Thyroid gland (tissue), 4 donors: ENCODE data around the gene CCDC85A. TPM values are rescaled to one million over a fixed set of nuclear protein-coding genes. Genes with fewer than 3 reads are reported as not detected.
A peak's percentile ranks its signal among the peaks of the same experiment; 100 is the strongest.

Experiments
- DNase-seq, 2 donors: peaks; one replicate each; pipeline ENCODE4 v3.0.0-alpha.2; 2019
- H3K27ac ChIP-seq, 3 donors: fragments of 200-600 bp; sonication (generic); 1 replicate in 2 of 3; 2 replicates in 1 of 3; pipeline ENCODE4 v1.5.1; 2016 to 2019; ENCODE audit warnings: mild to moderate bottlenecking in 1 of 3, moderate library complexity in 1 of 3
- H3K27me3 ChIP-seq: fragments of 200-600 bp; sonication (generic); one replicate; pipeline ENCODE4 v1.5.1; 2019
- H3K36me3 ChIP-seq, 2 donors: fragments of 200-600 bp; sonication (generic); one replicate each; pipeline ENCODE4 v1.5.1; 2016 to 2019
- H3K4me1 ChIP-seq, 2 donors: fragments of 200-600 bp; sonication (generic); one replicate each; pipeline ENCODE4 v1.5.1; 2017 to 2019
- H3K4me3 ChIP-seq, 3 donors: fragments of 200-600 bp; sonication (generic); replicated peaks in 1 of 3; 1 replicate in 2 of 3; 2 replicates in 1 of 3; pipeline ENCODE4 v1.5.1; 2016; ENCODE audit warnings: mild to moderate bottlenecking in 1 of 3
- H3K9me3 ChIP-seq: fragments of 200-600 bp; sonication (generic); one replicate; pipeline ENCODE4 v1.5.1; 2017
- CTCF ChIP-seq, 6 experiments: fragments of 200-600 bp in 3 of 6; fragments of 450-650 bp in 3 of 6; sonication (generic) in 3 of 6; IDR thresholded peaks; one replicate each; pipeline ENCODE4 v1.5.1; 2016 to 2019; ENCODE audit warnings: antibody characterized with exemption in 6 of 6, mild to moderate bottlenecking in 2 of 6, inconsistent platforms in 1 of 6, moderate library complexity in 1 of 6
- POLR2A ChIP-seq, 2 donors: fragments of 450-650 bp; IDR thresholded peaks; one replicate each; pipeline ENCODE4 v1.6.1; 2017; ENCODE audit warnings: antibody characterized with exemption in 2 of 2, mild to moderate bottlenecking in 2 of 2, moderate library complexity in 1 of 2
- WGBS, 2 donors: methylation state at CpG; one replicate each; pipeline ENCODE4 v1.1.5; 2017; 5-methylcytosine and 5-hydroxymethylcytosine counted together
- intact Hi-C: fragments of 100-400 bp; cut with DNase I; formaldehyde crosslinking; loops from one replicate; pipeline ENCODE4 v1.15.1; 2023
- total RNA-seq, 4 donors: library from RNA; depleted of rRNA; stranded (reverse); fragments of >200 nt; gene quantifications; one replicate each; pipeline ENCODE4 v1.2.3, GENCODE V29; 2016

Gene CCDC85A
- total RNA-seq, 4 donors from 2014 or later: 24.5 to 36.4 (median 27.6) TPM

GRCh38 chr2:56184500-56185011, 766 bp downstream of the CCDC85A start:
- peak; percentile 64 to 69 for DNase-seq
- Histone ChIP-seq H3K36me3 (no peaks in the 10 kb centered on the region), H3K4me1 (peaks cover 31 to 37% of the 10 kb centered on the region in 2 donors), H3K27ac (peak overlapping the region; percentile 85 to 92 (median 89)), H3K4me3 (peak overlapping the region; percentile 64 to 85 (median 79)), H3K9me3 (no peaks in the 10 kb centered on the region), H3K27me3 (no peaks in the 10 kb centered on the region)
- intact Hi-C loops: loop anchor here (5.0 kb wide), 1 partner anchor 568 kb away; no protein-coding TSS in a partner anchor
- TF ChIP-seq POLR2A (IDR thresholded peaks at IDR 0.05) (peak in 1 of 2 donors; percentile 65), CTCF (IDR thresholded peaks at IDR 0.05) (no peak)
- 2% methylated on average over 14 of the region's 64 CpGs; no CpG with 5 or more reads in 1 of the 2 donors for WGBS, 2 donors

- H3K4me1 ChIP-seq: peaks cover 27 to 40% of the 10 kb centered on the region in 2 donors
- peak; percentile 75 to 77 for DNase-seq
- H3K27me3 ChIP-seq: no peaks in the 10 kb centered on the region
- intact Hi-C loops: no loop called here
- H3K27ac ChIP-seq: peak overlapping the region; percentile 85 to 92 (median 89)
- TF ChIP-seq CTCF (IDR thresholded peaks at IDR 0.05) (no peak), POLR2A (IDR thresholded peaks at IDR 0.05) (no peak)
- H3K4me3 ChIP-seq: peak overlapping the region; percentile 64 to 85 (median 79)
- WGBS, 2 donors: 1% methylated on average over 20 to 23 of the region's 24 CpGs
- H3K9me3 ChIP-seq: no peaks in the 10 kb centered on the region
- no peaks in the 10 kb centered on the region for H3K36me3 ChIP-seq
These were observed 1.4 kb downstream of the CCDC85A start for GRCh38 chr2:56185101-56185581.

- peak; percentile 50 to 65 for DNase-seq
- H3K4me3 ChIP-seq: peak overlapping the region; percentile 64 to 85 (median 79)
- no peaks in the 10 kb centered on the region for H3K27me3 ChIP-seq
- 5 to 7% methylated on average over 11 of the region's 11 CpGs for WGBS, 2 donors
- no peaks in the 10 kb centered on the region for H3K36me3 ChIP-seq
- intact Hi-C loops: no loop called here
- H3K27ac ChIP-seq: peak overlapping the region; percentile 85 to 92 (median 89)
- no peaks in the 10 kb centered on the region for H3K9me3 ChIP-seq
- H3K4me1 ChIP-seq: peaks cover 27 to 40% of the 10 kb centered on the region in 2 donors
- peak in 1 of 2 donors; percentile 52 for TF ChIP-seq POLR2A (IDR thresholded peaks at IDR 0.05)
- peak in 3 of 6 experiments; percentile 34 to 56 (median 42) for TF ChIP-seq CTCF (IDR thresholded peaks at IDR 0.05)
These were observed 1.8 kb downstream of the CCDC85A start for GRCh38 chr2:56185582-56186046.

- intact Hi-C loops: no loop called here
- Histone ChIP-seq H3K9me3 (no peaks in the 10 kb centered on the region), H3K36me3 (peaks cover 0 to 4% of the 10 kb centered on the region in 2 donors), H3K27me3 (no peaks in the 10 kb centered on the region), H3K4me3 (no peak overlapping the region), H3K27ac (peak overlapping the region in 2 of 3 donors; percentile 25 to 66), H3K4me1 (peaks cover 35 to 56% of the 10 kb centered on the region in 2 donors)
- TF ChIP-seq POLR2A (IDR thresholded peaks at IDR 0.05): no peak
- TF ChIP-seq CTCF (IDR thresholded peaks at IDR 0.05): peak; percentile 13 to 90 (median 70)
- DNase-seq: peak; percentile 62 to 64
These were observed 7.8 kb downstream of the CCDC85A start for GRCh38 chr2:56191617-56192016.

GRCh38 chr2:56192664-56193305, 9.0 kb downstream of the CCDC85A start:
- Histone ChIP-seq H3K4me1 (peaks cover 30 to 46% of the 10 kb centered on the region in 2 donors), H3K27ac (peak overlapping the region in 2 of 3 donors; percentile 25 to 66), H3K36me3 (peaks cover 0 to 4% of the 10 kb centered on the region in 2 donors), H3K27me3 (no peaks in the 10 kb centered on the region), H3K9me3 (no peaks in the 10 kb centered on the region), H3K4me3 (no peak overlapping the region)
- 95 to 100% methylated on average over 10 to 15 of the region's 29 CpGs for WGBS, 2 donors
- no peak for DNase-seq
- TF ChIP-seq CTCF (IDR thresholded peaks at IDR 0.05) (no peak), POLR2A (IDR thresholded peaks at IDR 0.05) (no peak)
- intact Hi-C loops: no loop called here
